BLaER1 (cell line): ENCODE results near the gene MDM4.

Source experiments
- H3K27ac ChIP-seq: shearing (Covaris generic); formaldehyde crosslinking; 2 replicates; pipeline ENCODE4 v1.8.1; 2022
- H3K27me3 ChIP-seq: shearing (Covaris generic); formaldehyde crosslinking; 2 replicates; pipeline ENCODE4 v1.8.1; 2022
- H3K36me3 ChIP-seq: shearing (Covaris generic); formaldehyde crosslinking; 2 replicates; pipeline ENCODE4 v1.8.1; 2022
- H3K4me1 ChIP-seq: shearing (Covaris generic); formaldehyde crosslinking; 2 replicates; pipeline ENCODE4 v1.8.1; 2022
- H3K4me2 ChIP-seq: shearing (Covaris generic); formaldehyde crosslinking; 2 replicates; pipeline ENCODE4 v1.8.1; 2022
- H3K4me3 ChIP-seq: shearing (Covaris generic); formaldehyde crosslinking; 2 replicates; pipeline ENCODE4 v1.8.1; 2022
- H3K9ac ChIP-seq: shearing (Covaris generic); formaldehyde crosslinking; 2 replicates; pipeline ENCODE4 v1.8.1; 2022
- H3K9me3 ChIP-seq: shearing (Covaris generic); formaldehyde crosslinking; 2 replicates; pipeline ENCODE4 v1.8.1; 2022
- H4K20me1 ChIP-seq: shearing (Covaris generic); formaldehyde crosslinking; 2 replicates; pipeline ENCODE4 v1.8.1; 2022
- Cebpa-rat ChIP-seq: shearing (Covaris generic); IDR thresholded peaks from 2 replicates; pipeline ENCODE4 v1.8.1; 2022

Gene MDM4

GRCh38 chr1:204502241-204502640 is 14.0 kb upstream of the MDM4 start:
- no peaks in the 10 kb centered on the region for H4K20me1 ChIP-seq
- no peaks in the 10 kb centered on the region for H3K27me3 ChIP-seq
- no peak overlapping the region for H3K9ac ChIP-seq
- no peak overlapping the region for H3K4me3 ChIP-seq
- H3K27ac ChIP-seq: no peak overlapping the region
- TF ChIP-seq Cebpa-rat: no peak
- no peak overlapping the region for H3K4me2 ChIP-seq
- no peaks in the 10 kb centered on the region for H3K9me3 ChIP-seq
- H3K4me1 ChIP-seq: peaks cover 57% of the 10 kb centered on the region
- H3K36me3 ChIP-seq: no peaks in the 10 kb centered on the region

GRCh38 chr1:204503122-204503912 is 12.9 kb upstream of the MDM4 start:
- Histone ChIP-seq H3K9me3 (no peaks in the 10 kb centered on the region), H3K4me3 (no peak overlapping the region), H3K4me1 (peaks cover 59% of the 10 kb centered on the region), H3K36me3 (no peaks in the 10 kb centered on the region), H3K27me3 (no peaks in the 10 kb centered on the region), H3K27ac (no peak overlapping the region), H3K9ac (no peak overlapping the region), H4K20me1 (no peaks in the 10 kb centered on the region), H3K4me2 (peak overlapping the region; percentile 24)
- no peak for TF ChIP-seq Cebpa-rat

GRCh38 chr1:204503913-204504519 is 12.2 kb upstream of the MDM4 start:
- Histone ChIP-seq H3K4me1 (peaks cover 58% of the 10 kb centered on the region), H3K9me3 (no peaks in the 10 kb centered on the region), H3K4me3 (no peak overlapping the region), H4K20me1 (no peaks in the 10 kb centered on the region), H3K9ac (no peak overlapping the region), H3K36me3 (no peaks in the 10 kb centered on the region), H3K27me3 (no peaks in the 10 kb centered on the region), H3K27ac (no peak overlapping the region), H3K4me2 (peak overlapping the region; percentile 24; the same call in 1 of the 2 replicates)
- no peak for TF ChIP-seq Cebpa-rat

- H3K4me2 ChIP-seq: peak overlapping the region; percentile 82
- peaks cover 55% of the 10 kb centered on the region for H3K4me1 ChIP-seq
- no peaks in the 10 kb centered on the region for H3K36me3 ChIP-seq
- peak overlapping the region; percentile 66 for H3K4me3 ChIP-seq
- peak overlapping the region; percentile 88 for H3K9ac ChIP-seq
- TF ChIP-seq Cebpa-rat: no peak
- H3K9me3 ChIP-seq: peaks cover 10% of the 10 kb centered on the region
- H3K27ac ChIP-seq: peak overlapping the region; percentile 94
- no peaks in the 10 kb centered on the region for H4K20me1 ChIP-seq
- H3K27me3 ChIP-seq: no peaks in the 10 kb centered on the region
Observed at GRCh38 chr1:204505674-204506200, 10.5 kb upstream of the MDM4 start.

GRCh38 chr1:204506201-204506968 is 9.8 kb upstream of the MDM4 start:
- peak overlapping the region; percentile 94 for H3K27ac ChIP-seq

GRCh38 chr1:204506969-204507316 is 9.3 kb upstream of the MDM4 start:
- H3K9me3 ChIP-seq: peaks cover 13% of the 10 kb centered on the region
- no peaks in the 10 kb centered on the region for H3K27me3 ChIP-seq
- H3K27ac ChIP-seq: peak overlapping the region; percentile 94
- no peaks in the 10 kb centered on the region for H4K20me1 ChIP-seq
- TF ChIP-seq Cebpa-rat: peak; percentile 99
- H3K9ac ChIP-seq: peak overlapping the region; percentile 88
- no peaks in the 10 kb centered on the region for H3K36me3 ChIP-seq
- peak overlapping the region; percentile 66 for H3K4me3 ChIP-seq
- peaks cover 67% of the 10 kb centered on the region for H3K4me1 ChIP-seq
- H3K4me2 ChIP-seq: peak overlapping the region; percentile 82

More at GRCh38 chr1:204506201-204506968, 9.8 kb upstream of the MDM4 start:
- H3K4me2 ChIP-seq: peak overlapping the region; percentile 82
- no peaks in the 10 kb centered on the region for H3K36me3 ChIP-seq
- TF ChIP-seq Cebpa-rat: no peak
- no peaks in the 10 kb centered on the region for H3K27me3 ChIP-seq
- H3K9ac ChIP-seq: peak overlapping the region; percentile 88
- peak overlapping the region; percentile 66 for H3K4me3 ChIP-seq
- H3K9me3 ChIP-seq: peaks cover 13% of the 10 kb centered on the region
- no peaks in the 10 kb centered on the region for H4K20me1 ChIP-seq
- peaks cover 62% of the 10 kb centered on the region for H3K4me1 ChIP-seq

GRCh38 chr1:204507317-204508105 is 8.7 kb upstream of the MDM4 start:
- no peaks in the 10 kb centered on the region for H4K20me1 ChIP-seq
- H3K4me1 ChIP-seq: peaks cover 71% of the 10 kb centered on the region
- peak overlapping the region; percentile 94 for H3K27ac ChIP-seq
- peak overlapping the region; percentile 88 for H3K9ac ChIP-seq
- peak overlapping the region; percentile 66 for H3K4me3 ChIP-seq
- peak; percentile 46 for TF ChIP-seq Cebpa-rat
- peaks cover 13% of the 10 kb centered on the region for H3K9me3 ChIP-seq
- H3K4me2 ChIP-seq: peak overlapping the region; percentile 82
- H3K36me3 ChIP-seq: no peaks in the 10 kb centered on the region
- no peaks in the 10 kb centered on the region for H3K27me3 ChIP-seq

GRCh38 chr1:204509186-204509635 is 7.0 kb upstream of the MDM4 start:
- H3K4me2 ChIP-seq: no peak overlapping the region
- H3K9ac ChIP-seq: no peak overlapping the region
- peaks cover 69% of the 10 kb centered on the region for H3K4me1 ChIP-seq
- no peaks in the 10 kb centered on the region for H4K20me1 ChIP-seq
- no peaks in the 10 kb centered on the region for H3K36me3 ChIP-seq
- no peak overlapping the region for H3K4me3 ChIP-seq
- no peak for TF ChIP-seq Cebpa-rat
- H3K27me3 ChIP-seq: no peaks in the 10 kb centered on the region
- peaks cover 13% of the 10 kb centered on the region for H3K9me3 ChIP-seq
- H3K27ac ChIP-seq: 0 out of 2 replicates have a peak overlapping the region, but pooled peaks have one; percentile 18

GRCh38 chr1:204511366-204511765 is 4.8 kb upstream of the MDM4 start:
- H3K27me3 ChIP-seq: no peaks in the 10 kb centered on the region
- no peak for TF ChIP-seq Cebpa-rat
- no peaks in the 10 kb centered on the region for H4K20me1 ChIP-seq
- H3K4me1 ChIP-seq: peaks cover 68% of the 10 kb centered on the region
- peaks cover 13% of the 10 kb centered on the region for H3K9me3 ChIP-seq
- H3K9ac ChIP-seq: no peak overlapping the region
- no peaks in the 10 kb centered on the region for H3K36me3 ChIP-seq
- 0 out of 2 replicates have a peak overlapping the region, but pooled peaks have one; percentile 1 for H3K4me2 ChIP-seq
- H3K27ac ChIP-seq: peak overlapping the region; percentile 100
- no peak overlapping the region for H3K4me3 ChIP-seq
